ENCODE data around the gene GLI3.

The GLI3 gene

GRCh38 chr7:41954976-41955375 lies 282.0 kb downstream of the GLI3 start:
- no peak for DNase-seq (ENCODE audit: extremely low spot score)
- ChIA-PET CTCF (interaction anchor here (1.7 to 1.8 kb wide), 2 partner anchors 12 to 14 kb away, joined by 5 to 9 read pairs; no protein-coding TSS in a partner anchor), POLR2A (interaction anchor here (0.6 kb wide), 1 partner anchor 10 kb away, joined by 3 read pairs; no protein-coding TSS in a partner anchor)
- no peak for TF ChIP-seq LEF1 (IDR thresholded peaks at IDR 0.05; ENCODE audit: borderline replicate concordance)
- no peak for TF ChIP-seq PKNOX1 (IDR thresholded peaks at IDR 0.05)
- TF ChIP-seq FOXM1 (IDR thresholded peaks at IDR 0.05; ENCODE audit: borderline replicate concordance), result no peak
- no peak for TF ChIP-seq L3MBTL2 (conservative IDR thresholded peaks at IDR 0.05)
- TF ChIP-seq ELF4 (IDR thresholded peaks at IDR 0.05), result no peak
- TF ChIP-seq ARNT (IDR thresholded peaks at IDR 0.05), result no peak
- TF ChIP-seq FOXA1 (IDR thresholded peaks at IDR 0.05), result no peak
- TF ChIP-seq BHLHE40 (IDR thresholded peaks at IDR 0.05; ENCODE audit: borderline replicate concordance), result no peak

DNA sequence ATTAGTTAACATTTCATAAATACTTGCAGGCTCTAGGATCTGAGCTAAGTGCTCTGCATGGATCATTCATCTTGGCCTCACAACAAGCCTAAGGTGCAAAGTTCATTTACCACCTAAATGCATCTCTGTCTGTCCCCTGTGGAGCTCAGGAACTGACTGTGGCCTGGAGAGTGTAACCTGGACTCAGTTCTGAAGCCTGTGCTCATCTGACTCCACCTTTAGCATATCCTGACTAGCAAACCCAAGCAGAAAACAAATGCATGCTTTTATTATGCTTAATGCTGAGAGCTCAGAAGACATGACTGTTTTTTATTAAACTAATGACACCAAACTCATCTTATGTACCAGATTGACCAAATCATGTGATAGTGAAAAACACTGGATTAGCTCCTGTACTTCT lies 288.5 kb downstream of the GLI3 start:
- no peak for DNase-seq (ENCODE audit: extremely low spot score)
- ChIA-PET POLR2A (no interaction called here), CTCF (interaction anchor here (0.6 kb wide), 1 partner anchor 752 kb away, joined by 3 read pairs; no protein-coding TSS in a partner anchor)
- TF ChIP-seq NFRKB (IDR thresholded peaks at IDR 0.05) (no peak), SP1 (IDR thresholded peaks at IDR 0.05) (no peak), SUZ12 (IDR thresholded peaks at IDR 0.05) (no peak), PKNOX1 (IDR thresholded peaks at IDR 0.05) (no peak), ARNT (IDR thresholded peaks at IDR 0.05) (no peak), FOXK2 (IDR thresholded peaks at IDR 0.05) (no peak), L3MBTL2 (conservative IDR thresholded peaks at IDR 0.05) (no peak), LEF1 (IDR thresholded peaks at IDR 0.05; ENCODE audit: borderline replicate concordance) (no peak)

DNA sequence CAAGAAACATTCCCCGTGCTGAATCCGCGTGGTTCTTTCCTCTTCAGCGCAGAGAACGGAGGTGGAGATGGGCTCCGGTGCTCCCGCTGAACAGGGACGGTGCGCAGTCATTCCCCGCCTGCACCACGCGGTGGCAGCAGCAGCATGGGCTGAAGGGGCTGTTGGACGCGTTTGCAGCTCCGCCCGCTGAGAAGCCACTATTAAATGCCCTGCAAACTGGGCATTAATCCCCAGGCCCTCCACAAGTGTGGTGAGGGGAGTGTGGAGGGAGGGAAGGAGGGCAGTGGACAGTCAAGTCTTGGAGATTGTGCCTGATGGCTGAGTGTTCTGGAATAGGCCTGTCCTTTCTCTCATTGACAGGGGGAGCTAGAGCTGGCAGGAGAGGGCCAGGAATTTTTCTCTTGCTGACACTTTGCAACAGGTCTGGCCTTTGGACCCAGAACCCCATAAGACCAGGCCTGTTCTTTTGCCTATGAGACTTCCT lies 293.9 kb downstream of the GLI3 start:
- ChIA-PET CTCF (interaction anchor here (0.6 to 1.7 kb wide), 12 partner anchors 13 to 1891 kb away, joined by 3 to 13 read pairs (median 3); no protein-coding TSS in a partner anchor), POLR2A (no interaction called here)
- TF ChIP-seq TARDBP (IDR thresholded peaks at IDR 0.05), result no peak
- no peak for TF ChIP-seq PKNOX1 (IDR thresholded peaks at IDR 0.05)
- no peak for TF ChIP-seq SP1 (IDR thresholded peaks at IDR 0.05)
- no peak for TF ChIP-seq HDGF (IDR thresholded peaks at IDR 0.05; ENCODE audit: borderline replicate concordance)
- no peak for TF ChIP-seq NFRKB (IDR thresholded peaks at IDR 0.05)
- no peak for TF ChIP-seq FOXM1 (IDR thresholded peaks at IDR 0.05; ENCODE audit: borderline replicate concordance)
- no peak for TF ChIP-seq ZNF384 (IDR thresholded peaks at IDR 0.05)
- TF ChIP-seq SUZ12 (IDR thresholded peaks at IDR 0.05), result no peak
- no peak for TF ChIP-seq FOXA1 (IDR thresholded peaks at IDR 0.05)
- no peak for TF ChIP-seq LEF1 (IDR thresholded peaks at IDR 0.05; ENCODE audit: borderline replicate concordance)
- no peak for TF ChIP-seq ELF4 (IDR thresholded peaks at IDR 0.05)
- TF ChIP-seq FOXK2 (IDR thresholded peaks at IDR 0.05), result no peak
- TF ChIP-seq L3MBTL2 (conservative IDR thresholded peaks at IDR 0.05), result no peak
- no peak for TF ChIP-seq CTBP1 (IDR thresholded peaks at IDR 0.05; ENCODE audit: borderline replicate concordance)
- no peak for TF ChIP-seq ARNT (IDR thresholded peaks at IDR 0.05)
- no peak for TF ChIP-seq BHLHE40 (IDR thresholded peaks at IDR 0.05; ENCODE audit: borderline replicate concordance)
- peak; percentile 83 for DNase-seq (ENCODE audit: extremely low spot score)

GRCh38 chr7:41942468-41943093 lies 294.4 kb downstream of the GLI3 start:
- ChIA-PET POLR2A (no interaction called here), CTCF (interaction anchor here (0.6 to 1.7 kb wide), 9 partner anchors 13 to 1891 kb away, joined by 3 to 13 read pairs (median 3); no protein-coding TSS in a partner anchor)
- TF ChIP-seq TARDBP (IDR thresholded peaks at IDR 0.05), result peak; percentile 72
- TF ChIP-seq LEF1 (IDR thresholded peaks at IDR 0.05; ENCODE audit: borderline replicate concordance), result no peak
- DNase-seq (ENCODE audit: extremely low spot score), result no peak

GRCh38 chr7:41940760-41941343 lies 296.2 kb downstream of the GLI3 start:
- TF ChIP-seq SUZ12 (IDR thresholded peaks at IDR 0.05) (no peak), PKNOX1 (IDR thresholded peaks at IDR 0.05) (no peak), TARDBP (IDR thresholded peaks at IDR 0.05) (no peak), LEF1 (IDR thresholded peaks at IDR 0.05; ENCODE audit: borderline replicate concordance) (no peak), ARNT (IDR thresholded peaks at IDR 0.05) (no peak), FOXM1 (IDR thresholded peaks at IDR 0.05; ENCODE audit: borderline replicate concordance) (no peak), ZNF384 (IDR thresholded peaks at IDR 0.05) (no peak), CTBP1 (IDR thresholded peaks at IDR 0.05; ENCODE audit: borderline replicate concordance) (no peak), ELF4 (IDR thresholded peaks at IDR 0.05) (no peak), FOXA1 (IDR thresholded peaks at IDR 0.05) (no peak), L3MBTL2 (conservative IDR thresholded peaks at IDR 0.05) (no peak)
- POLR2A ChIA-PET, result interaction anchor here (0.6 to 1.2 kb wide), 2 partner anchors 656 to 992 kb away, joined by 3 read pairs; partner anchors contain the start of gene MRPL32
- CTCF ChIA-PET, result interaction anchor here (0.6 to 1.5 kb wide), 32 partner anchors 8 to 1898 kb away, joined by 3 to 15 read pairs (median 3); partner anchors contain the start of gene MRPL32
- peak; percentile 74 for DNase-seq (ENCODE audit: extremely low spot score)
